GM06990 (cell line): ENCODE data around the gene ORM1.

Experiments
- DNase-seq: peaks from one replicate; pipeline ENCODE4 v3.0.0-alpha.2; 2011; ENCODE audit not compliant: insufficient read length; ENCODE audit errors: extremely low read depth
- H3K27me3 ChIP-seq: replicated peaks from 2 replicates; pipeline ENCODE4 v1.6.0; 2011; ENCODE audit warnings: low read length; ENCODE audit not compliant: control insufficient read depth, insufficient read depth
- H3K36me3 ChIP-seq: 2 replicates; pipeline ENCODE4 v1.5.1; 2011; ENCODE audit warnings: low read length; ENCODE audit not compliant: control insufficient read depth, insufficient read depth
- H3K4me3 ChIP-seq: replicated peaks from 2 replicates; pipeline ENCODE4 v1.5.1; 2011; ENCODE audit warnings: low read depth, mild to moderate bottlenecking, control low read depth, low read length
- CTCF ChIP-seq: IDR thresholded peaks from 2 replicates; pipeline ENCODE4 v1.5.1; 2011; ENCODE audit warnings: low read length, control low read depth, mild to moderate bottlenecking, inconsistent platforms; ENCODE audit not compliant: insufficient read depth, poor library complexity, severe bottlenecking

The ORM1 gene

GRCh38 chr9:114339130-114339908 is 16.4 kb downstream of the ORM1 start:
- DNase-seq = peak; percentile 69
- H3K4me3 ChIP-seq = no peak overlapping the region
- TF ChIP-seq CTCF = peak; percentile 89
- H3K36me3 ChIP-seq = peaks cover 71% of the 10 kb centered on the region
- H3K27me3 ChIP-seq = no peaks in the 10 kb centered on the region

GRCh38 chr9:114341152-114341830 is 18.4 kb downstream of the ORM1 start:
- H3K36me3 ChIP-seq = peaks cover 71% of the 10 kb centered on the region
- no peak for TF ChIP-seq CTCF
- DNase-seq = no peak

GRCh38 chr9:114341991-114342390 is 19.1 kb downstream of the ORM1 start:
- H3K36me3 ChIP-seq = peaks cover 73% of the 10 kb centered on the region

More at GRCh38 chr9:114341152-114341830, 18.4 kb downstream of the ORM1 start:
- no peaks in the 10 kb centered on the region for H3K27me3 ChIP-seq
- H3K4me3 ChIP-seq = no peak overlapping the region

GRCh38 chr9:114342755-114343440 is 20.0 kb downstream of the ORM1 start:
- Histone ChIP-seq H3K36me3 (peaks cover 73% of the 10 kb centered on the region), H3K27me3 (no peaks in the 10 kb centered on the region), H3K4me3 (no peak overlapping the region)

More at GRCh38 chr9:114341991-114342390, 19.1 kb downstream of the ORM1 start:
- no peak for DNase-seq
- no peak for TF ChIP-seq CTCF
- Histone ChIP-seq H3K4me3 (no peak overlapping the region), H3K27me3 (no peaks in the 10 kb centered on the region)

More at GRCh38 chr9:114342755-114343440, 20.0 kb downstream of the ORM1 start:
- DNase-seq = no peak
- TF ChIP-seq CTCF = no peak
